Umbilical cord (tissue), 2 donors: ENCODE measurements around the gene ODF2L. TPM values are rescaled to one million over a fixed set of nuclear protein-coding genes. Genes with fewer than 3 reads are reported as not detected.

ENCODE experiments used
- DNase-seq: peaks from one replicate; pipeline ENCODE4 v3.0.0-alpha.2; 2015; ENCODE audit warnings: low spot score
- total RNA-seq: library from RNA; depleted of rRNA; stranded (reverse); fragments of >200 nt; gene quantifications from one replicate; pipeline ENCODE4 v1.2.3, GENCODE V29; 2014; ENCODE audit warnings: low replicate concordance; ENCODE audit not compliant: insufficient read depth

Gene ODF2L
- 40.9 TPM for total RNA-seq

DNA sequence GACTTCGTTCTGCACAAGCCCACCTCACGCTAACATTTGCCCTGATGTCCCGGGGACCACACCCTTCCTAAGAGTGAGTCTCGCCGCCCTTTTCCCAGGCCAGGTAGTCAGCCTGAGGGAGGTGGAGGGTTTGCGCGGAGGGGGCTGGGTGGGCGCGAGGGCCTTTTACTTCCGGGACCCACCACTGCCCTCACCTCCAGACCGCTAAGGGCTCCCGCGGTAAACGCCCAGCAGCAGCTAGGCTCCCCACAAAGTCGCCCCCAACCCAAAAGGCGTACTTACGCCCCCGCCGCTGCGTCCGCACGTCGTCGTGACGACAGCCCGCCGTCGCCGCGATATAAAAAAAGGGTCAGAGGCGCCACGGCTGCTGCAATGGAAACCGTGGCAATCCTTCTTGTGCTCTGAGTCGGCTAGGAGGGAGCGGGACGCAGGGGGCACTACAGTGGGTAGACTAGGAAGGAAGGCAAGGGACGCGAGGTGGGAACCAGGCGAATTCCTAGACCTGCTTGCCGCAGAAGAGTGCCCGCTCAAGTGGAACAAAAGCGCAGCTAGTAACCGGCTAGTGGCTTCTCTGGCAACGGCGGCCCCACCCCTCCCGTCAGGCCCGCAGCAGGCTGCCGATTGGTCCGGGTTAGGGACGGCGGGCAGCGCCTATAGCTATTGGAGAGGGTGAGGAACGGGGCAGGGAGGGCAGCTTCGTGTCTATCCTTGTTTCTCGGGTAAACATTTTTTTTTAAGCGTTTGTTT is at the start of gene ODF2L:
TSS of gene ODF2L (minus strand) at position 573 of the 747 bp plus-strand sequence. CDS start 9,296 bp downstream, outside the sequence.
- peak; percentile 92 for DNase-seq

DNA sequence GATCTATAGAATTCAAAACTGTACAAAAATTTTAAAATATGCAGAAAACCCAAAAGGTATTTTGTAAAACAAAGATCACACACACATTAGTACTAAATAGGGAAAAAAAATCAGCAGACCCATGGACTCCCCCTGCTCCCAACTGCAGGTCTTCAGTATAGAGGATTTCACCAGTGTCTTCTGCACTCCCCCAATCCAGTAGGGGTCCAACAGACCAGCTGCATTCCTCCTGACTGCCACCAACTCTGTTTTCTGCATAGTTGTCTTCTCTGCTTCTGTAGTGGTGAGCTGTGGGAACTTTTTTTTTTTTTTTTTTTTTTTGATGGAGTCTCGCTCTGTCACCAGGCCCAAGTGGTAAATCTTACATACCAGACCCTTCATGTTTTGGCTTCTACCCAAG is 49.8 kb upstream of the ODF2L start:
- no peak for DNase-seq

DNA sequence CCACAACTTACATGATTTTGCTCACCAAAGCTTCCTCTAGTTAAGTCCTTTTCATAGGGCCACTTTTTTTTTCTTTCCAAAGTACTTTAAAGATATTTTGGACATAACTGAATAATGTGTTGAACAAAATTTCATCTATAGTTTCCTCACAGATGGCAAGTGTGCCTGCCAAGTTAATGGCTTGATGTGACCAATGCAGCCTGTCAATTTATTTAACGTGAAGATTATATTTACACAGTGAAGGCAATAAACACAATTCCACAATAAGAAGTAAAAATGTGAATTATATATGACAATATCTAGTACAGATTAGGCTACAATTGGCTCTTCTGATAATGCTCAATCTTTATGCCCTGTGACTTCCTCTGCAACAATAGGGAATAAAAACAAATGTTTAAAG is 45.9 kb upstream of the ODF2L start:
- DNase-seq = no peak

- DNase-seq = no peak
Observed at GRCh38 chr1:86441581-86441980, 45.5 kb upstream of the ODF2L start.

DNA sequence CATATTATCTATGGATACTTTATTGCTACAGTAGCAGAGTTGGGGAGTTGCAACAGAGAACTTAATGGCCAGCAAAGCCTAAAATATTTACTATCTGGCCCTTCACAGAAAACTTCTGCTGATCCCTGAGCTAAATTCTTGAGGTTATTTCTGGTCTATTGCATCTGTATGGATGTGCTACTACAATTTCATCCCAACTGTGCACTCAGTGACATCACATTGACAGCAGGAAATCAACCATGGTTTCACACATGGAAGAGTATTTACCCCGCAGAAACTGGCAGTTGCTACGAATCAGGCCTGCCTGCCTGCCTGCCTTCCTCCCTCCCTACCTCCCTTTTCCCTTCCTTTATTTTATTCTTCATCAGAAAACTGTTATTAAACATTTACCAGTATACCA is 39.9 kb upstream of the ODF2L start:
- DNase-seq = no peak

DNA sequence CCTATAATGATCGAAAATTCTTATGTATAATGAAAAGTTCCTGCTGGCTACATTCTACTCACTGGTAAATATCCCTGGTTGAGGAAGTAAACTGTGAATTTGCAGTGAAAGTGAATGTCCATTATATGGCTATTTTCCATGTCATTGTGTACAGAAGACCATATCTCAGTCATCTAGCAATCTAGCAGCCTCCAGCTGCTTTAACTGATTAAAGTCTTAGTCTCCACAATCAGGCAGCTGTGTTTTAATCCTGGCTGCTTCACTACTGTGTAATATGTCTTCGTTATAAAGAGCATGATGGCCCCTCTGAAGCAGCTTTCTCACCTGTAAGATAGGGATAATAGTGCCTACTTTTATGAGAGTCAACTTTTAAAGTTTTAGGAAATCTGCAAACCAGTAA is 39.2 kb upstream of the ODF2L start:
- DNase-seq = no peak

GRCh38 chr1:86434059-86434458 is 37.9 kb upstream of the ODF2L start:
- DNase-seq = no peak

DNA sequence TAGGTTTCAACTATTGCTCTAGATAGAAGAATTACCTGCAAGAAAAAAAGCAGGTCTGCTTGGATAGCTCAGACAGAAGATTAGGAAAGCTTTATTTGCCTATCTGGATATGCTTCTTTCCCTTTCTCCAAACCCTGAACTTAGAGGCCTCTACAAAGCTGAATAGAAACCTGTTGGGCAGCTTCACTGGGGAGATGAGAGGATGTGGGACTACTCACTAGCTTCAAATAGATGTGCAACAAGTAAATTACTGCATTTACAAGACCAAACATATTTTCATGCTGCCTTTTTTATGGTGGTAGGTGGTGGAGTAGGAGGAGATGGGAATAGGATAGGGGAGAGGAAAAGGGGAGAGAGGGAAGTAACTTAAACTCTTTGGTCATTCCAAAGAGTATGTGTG is 34.3 kb upstream of the ODF2L start:
- DNase-seq = peak; percentile 30

GRCh38 chr1:86429835-86430234 is 33.7 kb upstream of the ODF2L start:
- peak; percentile 94 for DNase-seq

GRCh38 chr1:86429122-86429725 is 33.1 kb upstream of the ODF2L start:
- DNase-seq = peak; percentile 26

- no peak for DNase-seq
Observed at GRCh38 chr1:86423873-86424272, 27.8 kb upstream of the ODF2L start, which contains the start of gene CLCA2. Gene CLCA2, plus strand, starts transcription at chr1:86424171. Its CDS starts 77 bp downstream, at chr1:86424248.

DNA sequence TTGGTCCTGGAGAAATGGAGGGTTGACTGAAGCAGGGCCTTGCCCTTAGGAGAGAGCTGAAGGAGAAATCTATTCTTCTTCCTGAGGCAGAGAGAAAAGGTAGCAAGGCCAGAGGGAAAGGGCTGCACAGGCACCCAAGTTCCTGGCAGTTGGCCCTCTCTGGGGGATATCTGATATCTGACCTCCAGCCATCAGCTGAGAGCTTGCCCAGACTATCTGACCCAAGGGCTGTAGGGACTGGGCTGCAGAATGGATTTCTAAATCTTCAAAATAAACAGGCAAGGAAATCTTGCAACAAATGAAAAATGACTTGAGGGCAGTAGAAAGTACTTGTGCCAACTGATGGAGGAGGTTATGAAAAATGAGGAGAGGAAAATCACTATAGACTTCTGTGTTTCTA is 27.4 kb upstream of the ODF2L start:
- DNase-seq = no peak

DNA sequence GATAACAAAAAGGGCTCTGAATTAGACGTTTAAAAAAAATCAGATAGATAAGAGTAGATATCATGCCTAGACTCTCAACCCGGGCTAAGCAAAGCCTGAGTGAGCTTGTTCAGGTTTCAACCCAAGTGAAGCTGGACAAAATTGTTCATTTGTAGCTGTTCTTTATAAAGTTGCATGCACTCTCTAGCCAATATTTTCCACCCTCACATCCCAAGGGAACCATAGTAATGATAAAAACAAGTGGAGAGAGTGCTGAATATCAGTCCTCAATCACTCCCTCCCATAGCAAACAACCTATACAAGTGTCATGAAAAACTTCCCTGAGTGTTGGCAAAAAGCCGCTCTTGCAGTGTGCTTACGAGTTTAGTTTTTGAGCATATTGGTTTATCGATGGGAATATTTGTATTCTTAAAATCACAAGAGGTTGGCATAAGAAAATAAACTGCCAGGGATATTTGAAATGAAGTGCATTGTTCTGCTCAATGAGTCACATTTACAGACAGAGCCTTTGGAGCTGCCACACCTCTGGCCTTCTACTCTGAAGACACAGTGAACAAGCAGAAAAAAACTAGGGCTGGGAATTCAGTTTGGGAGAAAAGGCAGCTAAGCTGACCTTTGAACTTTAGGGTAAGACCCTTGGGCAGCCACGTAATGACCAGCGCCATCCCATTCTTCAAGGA is 25.6 kb upstream of the ODF2L start:
- peak; percentile 16 for DNase-seq

- DNase-seq = peak; percentile 48
Observed at GRCh38 chr1:86419277-86419903, 23.3 kb upstream of the ODF2L start.

- no peak for DNase-seq
Observed at GRCh38 chr1:86416343-86416742, 20.2 kb upstream of the ODF2L start.

- DNase-seq = no peak
Observed at GRCh38 chr1:86410879-86411278, 14.8 kb upstream of the ODF2L start.

DNA sequence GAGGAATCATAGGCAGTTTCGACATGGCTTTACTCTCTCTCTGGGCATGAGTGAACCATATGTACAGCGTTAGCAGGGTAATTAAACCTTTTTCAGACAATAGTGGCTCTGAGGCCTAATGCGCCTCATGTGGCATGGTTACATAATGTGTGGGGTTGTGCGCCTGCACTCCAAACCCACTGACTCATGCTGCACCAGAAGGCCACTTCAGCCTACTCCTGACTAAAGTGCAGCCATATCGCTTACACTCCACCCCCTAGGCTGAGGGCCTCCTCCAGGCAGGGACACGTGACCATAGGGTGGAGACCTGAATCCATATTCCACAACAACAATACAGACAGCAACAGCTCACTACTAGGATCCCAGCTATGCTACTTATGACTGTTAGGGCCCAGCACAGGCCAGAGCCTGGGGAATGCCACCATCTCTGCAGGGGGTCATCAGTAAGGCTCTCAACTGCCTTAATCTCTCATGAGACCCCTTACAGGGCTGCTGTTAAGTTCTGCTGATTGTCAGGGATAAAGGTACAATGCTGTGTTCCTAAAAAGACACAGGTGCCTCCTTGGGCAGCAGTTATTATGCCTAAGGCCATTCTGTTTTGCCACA is 13.4 kb upstream of the ODF2L start:
- no peak for DNase-seq

GRCh38 chr1:86396498-86396890 is 371 bp upstream of the ODF2L start:
- no peak for DNase-seq

- no peak for DNase-seq
Observed at GRCh38 chr1:86394416-86394815, 1.7 kb downstream of the ODF2L start.

DNA sequence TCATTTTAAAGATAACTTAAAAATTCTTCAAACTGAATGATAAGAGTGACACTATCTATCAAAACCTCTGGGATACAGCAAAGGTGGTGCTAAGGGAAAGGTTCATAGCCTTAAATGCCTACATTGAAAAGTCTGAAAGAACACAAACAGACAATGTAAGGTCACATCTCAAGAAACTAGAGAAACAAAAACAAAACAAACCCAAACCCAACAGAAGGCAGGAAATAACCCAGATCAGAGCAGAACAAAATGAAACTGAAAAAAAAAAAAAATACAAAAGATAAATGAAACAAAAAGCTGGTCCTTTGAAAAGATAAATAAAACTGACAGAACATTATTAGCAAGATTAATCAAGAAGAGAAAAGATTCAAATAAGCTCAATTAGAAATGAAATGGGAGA is 6.8 kb downstream of the ODF2L start:
- DNase-seq = no peak

GRCh38 chr1:86388777-86389176 is 7.3 kb downstream of the ODF2L start:
- no peak for DNase-seq
